Esophagus squamous epithelium (tissue), 4 donors: ENCODE data around the gene SERGEF.

Experiments used
- CTCF ChIP-seq, 6 experiments: fragments of 450-650 bp in 4 of 6; fragments of 200-600 bp in 2 of 6; sonication (generic) in 2 of 6; IDR thresholded peaks; one replicate each; pipeline ENCODE4 v1.5.1; 2016 to 2019; ENCODE audit warnings: antibody characterized with exemption in 6 of 6, mild to moderate bottlenecking in 4 of 6, moderate library complexity in 4 of 6
- POLR2A ChIP-seq, 4 donors: fragments of 450-650 bp; IDR thresholded peaks; one replicate each; pipeline ENCODE4 v1.6.1; 2017; ENCODE audit warnings: antibody characterized with exemption in 4 of 4, mild to moderate bottlenecking in 4 of 4, moderate library complexity in 3 of 4

GRCh38 chr11:17792161-17792560, 220.7 kb downstream of the SERGEF start:
- TF ChIP-seq POLR2A (IDR thresholded peaks at IDR 0.05) (no peak), CTCF (IDR thresholded peaks at IDR 0.05) (no peak)
